IMR-90 (cell line): ENCODE measurements around the gene ID1.
A peak's percentile ranks its signal among the peaks of the same experiment; 100 is the strongest.

Experiments used
- CEBPB ChIP-seq: IDR thresholded peaks from 2 replicates; pipeline ENCODE4 v1.6.1; 2012; ENCODE audit warnings: low read depth, low read length, improper control_type of control experiment
- CTCF ChIP-seq: conservative IDR thresholded peaks from 2 replicates; pipeline ENCODE4 v1.5.1; 2012; ENCODE audit warnings: mild to moderate bottlenecking, low read depth, low read length, improper control_type of control experiment
- FOS ChIP-seq: fragments of 150-350 bp; IDR thresholded peaks from 2 replicates; pipeline ENCODE4 v1.6.1; 2016; ENCODE audit warnings: low read depth, low read length
- MAFK ChIP-seq: IDR thresholded peaks from 2 replicates; pipeline ENCODE4 v1.6.1; 2012; ENCODE audit warnings: low read depth, low read length, improper control_type of control experiment
- MXI1 ChIP-seq: IDR thresholded peaks from 2 replicates; pipeline ENCODE4 v1.6.1; 2012; ENCODE audit warnings: low read depth, mild to moderate bottlenecking, low read length, moderate library complexity, borderline replicate concordance
- POLR2A ChIP-seq: IDR thresholded peaks from 2 replicates; pipeline ENCODE4 v1.6.1; 2012; ENCODE audit warnings: mild to moderate bottlenecking, low read depth, low read length
- RCOR1 ChIP-seq: IDR thresholded peaks from 2 replicates; pipeline ENCODE4 v1.6.1; 2012; ENCODE audit warnings: mild to moderate bottlenecking, low read length, improper control_type of control experiment; ENCODE audit not compliant: insufficient replicate concordance
- RFX5 ChIP-seq: IDR thresholded peaks from 2 replicates; pipeline ENCODE4 v1.8.0; 2012; ENCODE audit warnings: low read depth, mild to moderate bottlenecking, low read length, moderate library complexity
- SMC3 ChIP-seq: fragments of 150-350 bp; IDR thresholded peaks from 2 replicates; pipeline ENCODE4 v1.6.1; 2016; ENCODE audit warnings: low read depth, mild to moderate bottlenecking, antibody characterized with exemption, low read length, moderate library complexity

- peak; percentile 36; the same call in 1 of the 2 replicates for TF ChIP-seq CEBPB
- TF ChIP-seq CTCF, result no peak
- TF ChIP-seq POLR2A, result peak; percentile 61; the same call in 1 of the 2 replicates
- TF ChIP-seq FOS, result no peak
- TF ChIP-seq MXI1, result no peak
- no peak for TF ChIP-seq SMC3
- TF ChIP-seq RFX5, result no peak
- TF ChIP-seq MAFK, result no peak
- TF ChIP-seq RCOR1, result no peak
Measured at GRCh38 chr20:31595654-31596411, 9.3 kb upstream of the ID1 start.
